Measurements from ENCODE around the gene GDF10.
A peak's percentile ranks its signal among the peaks of the same experiment; 100 is the strongest.

- peak; percentile 80 to 95 (median 93) for TF ChIP-seq CTCF (IDR thresholded peaks at IDR 0.05)
- no peak for TF ChIP-seq POLR2A (IDR thresholded peaks at IDR 0.05)
Observed at GRCh38 chr10:47311932-47312662, 12.1 kb downstream of the GDF10 start.
